Measurements from ENCODE around the gene PLCG2.

Gene PLCG2

GRCh38 chr16:81904320-81904719, 125.2 kb downstream of the PLCG2 start:
- H3K27ac ChIP-seq, result no peak overlapping the region
- no peaks in the 10 kb centered on the region for H3K4me1 ChIP-seq
- H3K4me3 ChIP-seq, result no peak overlapping the region
- H3K9ac ChIP-seq, result no peak overlapping the region
- H3K27me3 ChIP-seq, result no peaks in the 10 kb centered on the region
- no peak overlapping the region for H3K4me2 ChIP-seq
- no peak for TF ChIP-seq Cebpa-rat (IDR thresholded peaks at IDR 0.05)
- H3K36me3 ChIP-seq, result peaks cover 81 to 100% (median 97%) of the 10 kb centered on the region in 11 experiments
- peaks cover 17 to 40% (median 27%) of the 10 kb centered on the region in 11 experiments for H3K9me3 ChIP-seq (replicated peaks in 1 of 11)
- H4K20me1 ChIP-seq, result peaks cover 0 to 14% (median 0%) of the 10 kb centered on the region in 11 experiments; a peak in 1 of 22 replicates

- Histone ChIP-seq H3K4me1 (no peaks in the 10 kb centered on the region), H3K27ac (no peak overlapping the region), H4K20me1 (peaks cover 0 to 14% (median 0%) of the 10 kb centered on the region in 11 experiments; a peak in 2 of 22 replicates), H3K36me3 (peaks cover 73 to 97% (median 89%) of the 10 kb centered on the region in 11 experiments), H3K4me2 (no peak overlapping the region), H3K9me3 (replicated peaks in 1 of 11) (peaks cover 17 to 40% (median 27%) of the 10 kb centered on the region in 11 experiments), H3K4me3 (no peak overlapping the region), H3K9ac (no peak overlapping the region), H3K27me3 (no peaks in the 10 kb centered on the region)
- TF ChIP-seq Cebpa-rat (IDR thresholded peaks at IDR 0.05), result no peak
Measured at GRCh38 chr16:81905277-81905676, 126.2 kb downstream of the PLCG2 start.

- no peak overlapping the region for H3K9ac ChIP-seq
- H3K27ac ChIP-seq, result no peak overlapping the region
- H3K9me3 ChIP-seq (replicated peaks in 1 of 11), result peaks cover 3 to 18% (median 12%) of the 10 kb centered on the region in 11 experiments; a peak in 20 of 22 replicates
- no peak overlapping the region for H3K4me2 ChIP-seq
- no peak for TF ChIP-seq Cebpa-rat (IDR thresholded peaks at IDR 0.05)
- H3K4me3 ChIP-seq, result no peak overlapping the region
- H3K36me3 ChIP-seq, result peaks cover 50 to 97% (median 73%) of the 10 kb centered on the region in 11 experiments
- H3K4me1 ChIP-seq, result no peaks in the 10 kb centered on the region
- H3K27me3 ChIP-seq, result no peaks in the 10 kb centered on the region
- peaks cover 0 to 14% (median 0%) of the 10 kb centered on the region in 11 experiments; a peak in 2 of 22 replicates for H4K20me1 ChIP-seq
Measured at GRCh38 chr16:81907681-81908080, 128.6 kb downstream of the PLCG2 start.

GRCh38 chr16:81908466-81909262, 129.6 kb downstream of the PLCG2 start:
- H4K20me1 ChIP-seq, result peaks cover 0 to 14% (median 0%) of the 10 kb centered on the region in 11 experiments; a peak in 3 of 22 replicates
- no peak overlapping the region for H3K4me3 ChIP-seq
- H3K36me3 ChIP-seq, result peaks cover 42 to 97% (median 73%) of the 10 kb centered on the region in 11 experiments
- peaks cover 0 to 8% (median 2%) of the 10 kb centered on the region in 11 experiments; a peak in 12 of 22 replicates for H3K9me3 ChIP-seq (replicated peaks in 1 of 11)
- no peak for TF ChIP-seq Cebpa-rat (IDR thresholded peaks at IDR 0.05)
- no peak overlapping the region for H3K27ac ChIP-seq
- no peaks in the 10 kb centered on the region for H3K4me1 ChIP-seq
- no peak overlapping the region for H3K9ac ChIP-seq
- H3K4me2 ChIP-seq, result no peak overlapping the region
- no peaks in the 10 kb centered on the region for H3K27me3 ChIP-seq

- H3K4me3 ChIP-seq, result no peak overlapping the region
- no peak for TF ChIP-seq Cebpa-rat (IDR thresholded peaks at IDR 0.05)
Measured at GRCh38 chr16:81910366-81910885, 131.3 kb downstream of the PLCG2 start.

GRCh38 chr16:81912395-81912794, 133.3 kb downstream of the PLCG2 start:
- no peaks in the 10 kb centered on the region for H3K9me3 ChIP-seq (replicated peaks in 1 of 11)
- no peak overlapping the region for H3K4me2 ChIP-seq
- H3K4me1 ChIP-seq, result no peaks in the 10 kb centered on the region
- H3K27me3 ChIP-seq, result no peaks in the 10 kb centered on the region
- peaks cover 18 to 92% (median 46%) of the 10 kb centered on the region in 11 experiments; a peak in 21 of 22 replicates for H3K36me3 ChIP-seq
- no peak overlapping the region for H3K4me3 ChIP-seq
- H4K20me1 ChIP-seq, result peaks cover 0 to 14% (median 0%) of the 10 kb centered on the region in 11 experiments; a peak in 4 of 22 replicates
- H3K27ac ChIP-seq, result no peak overlapping the region
- H3K9ac ChIP-seq, result no peak overlapping the region
- no peak for TF ChIP-seq Cebpa-rat (IDR thresholded peaks at IDR 0.05)

More at GRCh38 chr16:81910366-81910885, 131.3 kb downstream of the PLCG2 start:
- no peak overlapping the region for H3K4me2 ChIP-seq
- H3K36me3 ChIP-seq, result peaks cover 30 to 97% (median 61%) of the 10 kb centered on the region in 11 experiments; a peak in 21 of 22 replicates
- H3K27me3 ChIP-seq, result no peaks in the 10 kb centered on the region
- H3K4me1 ChIP-seq, result no peaks in the 10 kb centered on the region
- H3K9ac ChIP-seq, result no peak overlapping the region
- peaks cover 0 to 14% (median 0%) of the 10 kb centered on the region in 11 experiments; a peak in 4 of 22 replicates for H4K20me1 ChIP-seq
- no peaks in the 10 kb centered on the region; a peak in 1 of 22 replicates for H3K9me3 ChIP-seq (replicated peaks in 1 of 11)
- H3K27ac ChIP-seq, result no peak overlapping the region

GRCh38 chr16:81913222-81913621, 134.1 kb downstream of the PLCG2 start:
- Histone ChIP-seq H3K9me3 (replicated peaks in 1 of 11) (no peaks in the 10 kb centered on the region), H4K20me1 (peaks cover 0 to 8% (median 0%) of the 10 kb centered on the region in 11 experiments; a peak in 3 of 22 replicates), H3K36me3 (peaks cover 9 to 87% (median 38%) of the 10 kb centered on the region in 11 experiments; a peak in 21 of 22 replicates), H3K9ac (no peak overlapping the region), H3K4me1 (no peaks in the 10 kb centered on the region), H3K27ac (no peak overlapping the region), H3K27me3 (no peaks in the 10 kb centered on the region), H3K4me3 (no peak overlapping the region), H3K4me2 (no peak overlapping the region)
- TF ChIP-seq Cebpa-rat (IDR thresholded peaks at IDR 0.05), result no peak

- H3K9me3 ChIP-seq (replicated peaks in 1 of 11), result no peaks in the 10 kb centered on the region
- peaks cover 0 to 2% (median 0%) of the 10 kb centered on the region in 11 experiments; a peak in 3 of 22 replicates for H4K20me1 ChIP-seq
- H3K4me3 ChIP-seq, result no peak overlapping the region
- no peaks in the 10 kb centered on the region for H3K27me3 ChIP-seq
- no peaks in the 10 kb centered on the region for H3K4me1 ChIP-seq
- H3K27ac ChIP-seq, result no peak overlapping the region
- H3K9ac ChIP-seq, result no peak overlapping the region
- no peak overlapping the region for H3K4me2 ChIP-seq
- TF ChIP-seq Cebpa-rat (IDR thresholded peaks at IDR 0.05), result no peak
- peaks cover 35 to 89% (median 66%) of the 10 kb centered on the region in 11 experiments for H3K36me3 ChIP-seq
Measured at GRCh38 chr16:81917375-81917774, 138.3 kb downstream of the PLCG2 start.

GRCh38 chr16:81918927-81919326, 139.8 kb downstream of the PLCG2 start:
- H3K36me3 ChIP-seq, result peaks cover 43 to 89% (median 66%) of the 10 kb centered on the region in 11 experiments
- no peak overlapping the region for H3K4me3 ChIP-seq
- no peak overlapping the region for H3K27ac ChIP-seq
- H3K4me2 ChIP-seq, result no peak overlapping the region
- H3K27me3 ChIP-seq, result no peaks in the 10 kb centered on the region
- TF ChIP-seq Cebpa-rat (IDR thresholded peaks at IDR 0.05), result no peak
- no peak overlapping the region for H3K9ac ChIP-seq
- no peaks in the 10 kb centered on the region for H3K4me1 ChIP-seq
- H3K9me3 ChIP-seq (replicated peaks in 1 of 11), result no peaks in the 10 kb centered on the region
- H4K20me1 ChIP-seq, result peaks cover 0 to 5% (median 0%) of the 10 kb centered on the region in 11 experiments; a peak in 2 of 22 replicates

All from BLaER1 treated with 17β-estradiol and CSF1 and Interleukin-3, amounts not matched to agents 10 nM and 100 nM (cell line).